BE2C (cell line): ENCODE measurements around the gene SLC4A1AP.

ENCODE experiments used
- DNase-seq: peaks from one replicate; pipeline ENCODE4 v3.0.0-alpha.2; 2020
- H3K27me3 ChIP-seq: fragments of 250-450 bp; sonication (Bioruptor Pico); 2 replicates; pipeline ENCODE4 v1.5.1; 2020; ENCODE audit warnings: mild to moderate bottlenecking
- H3K36me3 ChIP-seq: fragments of 250-450 bp; sonication (Bioruptor Pico); 2 replicates; pipeline ENCODE4 v1.5.1; 2020; ENCODE audit warnings: mild to moderate bottlenecking
- H3K4me1 ChIP-seq: fragments of 250-450 bp; sonication (Bioruptor Pico); 2 replicates; pipeline ENCODE4 v1.5.1; 2020
- H3K4me3 ChIP-seq: 2 replicates; pipeline ENCODE4 v1.5.1; 2011; ENCODE audit warnings: low read depth, low read length
- H3K9me3 ChIP-seq: fragments of 250-450 bp; sonication (Bioruptor Pico); 2 replicates; pipeline ENCODE4 v1.5.1; 2020
- CTCF ChIP-seq: IDR thresholded peaks from 2 replicates; pipeline ENCODE4 v1.5.1; 2012; ENCODE audit warnings: mild to moderate bottlenecking, low read depth, low read length

Gene SLC4A1AP

GRCh38 chr2:27652341-27652740 is 11.3 kb upstream of the SLC4A1AP start:
- Histone ChIP-seq H3K36me3 (peaks cover 91% of the 10 kb centered on the region), H3K27me3 (no peaks in the 10 kb centered on the region), H3K4me3 (no peak overlapping the region), H3K4me1 (no peaks in the 10 kb centered on the region), H3K9me3 (no peaks in the 10 kb centered on the region)
- no peak for TF ChIP-seq CTCF
- no peak for DNase-seq

GRCh38 chr2:27652790-27653189 is 10.9 kb upstream of the SLC4A1AP start:
- H3K36me3 ChIP-seq, result peaks cover 91% of the 10 kb centered on the region
- H3K4me1 ChIP-seq, result no peaks in the 10 kb centered on the region
- no peaks in the 10 kb centered on the region for H3K27me3 ChIP-seq
- H3K4me3 ChIP-seq, result no peak overlapping the region
- no peak for TF ChIP-seq CTCF
- DNase-seq, result no peak
- H3K9me3 ChIP-seq, result no peaks in the 10 kb centered on the region

GRCh38 chr2:27653397-27653796 is 10.3 kb upstream of the SLC4A1AP start:
- H3K4me3 ChIP-seq, result no peak overlapping the region
- no peaks in the 10 kb centered on the region for H3K9me3 ChIP-seq
- H3K36me3 ChIP-seq, result peaks cover 88% of the 10 kb centered on the region
- TF ChIP-seq CTCF, result no peak
- no peak for DNase-seq
- H3K27me3 ChIP-seq, result no peaks in the 10 kb centered on the region
- H3K4me1 ChIP-seq, result no peaks in the 10 kb centered on the region

GRCh38 chr2:27655155-27655951 is 8.3 kb upstream of the SLC4A1AP start:
- no peaks in the 10 kb centered on the region for H3K4me1 ChIP-seq
- H3K4me3 ChIP-seq, result no peak overlapping the region
- H3K27me3 ChIP-seq, result no peaks in the 10 kb centered on the region
- DNase-seq, result no peak
- peaks cover 81% of the 10 kb centered on the region for H3K36me3 ChIP-seq
- TF ChIP-seq CTCF, result no peak
- no peaks in the 10 kb centered on the region for H3K9me3 ChIP-seq

GRCh38 chr2:27661371-27661770 is 2.3 kb upstream of the SLC4A1AP start:
- Histone ChIP-seq H3K4me1 (peaks cover 3% of the 10 kb centered on the region; the same call in 1 of the 2 replicates), H3K36me3 (peaks cover 53% of the 10 kb centered on the region), H3K27me3 (no peaks in the 10 kb centered on the region), H3K4me3 (no peak overlapping the region), H3K9me3 (no peaks in the 10 kb centered on the region)
- no peak for DNase-seq
- no peak for TF ChIP-seq CTCF

GRCh38 chr2:27664154-27664574 is 475 bp downstream of the SLC4A1AP start:
- DNase-seq, result peak; percentile 17
- Histone ChIP-seq H3K4me3 (peak overlapping the region; percentile 91), H3K27me3 (no peaks in the 10 kb centered on the region), H3K4me1 (peaks cover 3% of the 10 kb centered on the region; the same call in 1 of the 2 replicates), H3K9me3 (no peaks in the 10 kb centered on the region), H3K36me3 (peaks cover 46% of the 10 kb centered on the region)
- no peak for TF ChIP-seq CTCF
